Testis (tissue), 2 donors: ENCODE measurements around the gene GNAT1.

Source experiments
- POLR2A ChIP-seq: fragments of 450-650 bp; IDR thresholded peaks from one replicate; pipeline ENCODE4 v1.6.1; 2017; ENCODE audit warnings: antibody characterized with exemption, mild to moderate bottlenecking, moderate library complexity
- TF ChIP-seq, protein P1 (sequence below), 3 experiments: fragments of 450-650 bp in 2 of 3; fragments of 200-600 bp in 1 of 3; sonication (generic) in 1 of 3; IDR thresholded peaks; one replicate each; pipeline ENCODE4 v1.5.1; 2016 to 2019; ENCODE audit warnings: antibody characterized with exemption in 3 of 3, mild to moderate bottlenecking in 2 of 3, moderate library complexity in 1 of 3

DNA sequence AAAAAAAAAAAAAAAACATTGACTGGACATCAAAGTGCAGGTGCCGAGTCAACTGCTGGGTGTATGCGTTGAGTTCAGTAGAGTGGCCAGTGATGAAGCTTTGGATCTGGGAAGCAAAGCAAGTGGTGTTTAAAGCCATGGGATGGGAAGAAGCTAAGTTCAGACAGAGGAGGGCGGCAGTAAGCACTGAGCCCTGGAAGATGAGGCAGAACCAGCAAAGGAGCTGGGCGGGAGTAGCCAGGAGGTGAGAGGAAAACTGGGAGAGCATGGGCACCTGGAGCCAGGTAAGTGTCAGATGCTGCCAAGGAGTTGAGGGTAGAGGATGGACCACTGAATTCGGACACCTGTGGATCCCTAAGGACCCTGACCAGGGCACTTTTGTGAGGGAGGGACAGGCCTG lies 33.2 kb downstream of the GNAT1 start:
- TF ChIP-seq, protein P1, sequence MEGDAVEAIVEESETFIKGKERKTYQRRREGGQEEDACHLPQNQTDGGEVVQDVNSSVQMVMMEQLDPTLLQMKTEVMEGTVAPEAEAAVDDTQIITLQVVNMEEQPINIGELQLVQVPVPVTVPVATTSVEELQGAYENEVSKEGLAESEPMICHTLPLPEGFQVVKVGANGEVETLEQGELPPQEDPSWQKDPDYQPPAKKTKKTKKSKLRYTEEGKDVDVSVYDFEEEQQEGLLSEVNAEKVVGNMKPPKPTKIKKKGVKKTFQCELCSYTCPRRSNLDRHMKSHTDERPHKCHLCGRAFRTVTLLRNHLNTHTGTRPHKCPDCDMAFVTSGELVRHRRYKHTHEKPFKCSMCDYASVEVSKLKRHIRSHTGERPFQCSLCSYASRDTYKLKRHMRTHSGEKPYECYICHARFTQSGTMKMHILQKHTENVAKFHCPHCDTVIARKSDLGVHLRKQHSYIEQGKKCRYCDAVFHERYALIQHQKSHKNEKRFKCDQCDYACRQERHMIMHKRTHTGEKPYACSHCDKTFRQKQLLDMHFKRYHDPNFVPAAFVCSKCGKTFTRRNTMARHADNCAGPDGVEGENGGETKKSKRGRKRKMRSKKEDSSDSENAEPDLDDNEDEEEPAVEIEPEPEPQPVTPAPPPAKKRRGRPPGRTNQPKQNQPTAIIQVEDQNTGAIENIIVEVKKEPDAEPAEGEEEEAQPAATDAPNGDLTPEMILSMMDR (IDR thresholded peaks at IDR 0.05) = no peak
- no peak for TF ChIP-seq POLR2A
